ENCODE results near the gene FHOD3. TPM values are rescaled to one million over a fixed set of nuclear protein-coding genes. Genes with fewer than 3 reads are reported as not detected.
"Not testable (repeated sequence)": the region's sequence is repeated elsewhere in the genome, so short reads cannot be mapped to it uniquely, and the experiment has no call there.

FHOD3 gene
- total RNA-seq, 1 donor from 2014 or later: 0.40 TPM

DNA sequence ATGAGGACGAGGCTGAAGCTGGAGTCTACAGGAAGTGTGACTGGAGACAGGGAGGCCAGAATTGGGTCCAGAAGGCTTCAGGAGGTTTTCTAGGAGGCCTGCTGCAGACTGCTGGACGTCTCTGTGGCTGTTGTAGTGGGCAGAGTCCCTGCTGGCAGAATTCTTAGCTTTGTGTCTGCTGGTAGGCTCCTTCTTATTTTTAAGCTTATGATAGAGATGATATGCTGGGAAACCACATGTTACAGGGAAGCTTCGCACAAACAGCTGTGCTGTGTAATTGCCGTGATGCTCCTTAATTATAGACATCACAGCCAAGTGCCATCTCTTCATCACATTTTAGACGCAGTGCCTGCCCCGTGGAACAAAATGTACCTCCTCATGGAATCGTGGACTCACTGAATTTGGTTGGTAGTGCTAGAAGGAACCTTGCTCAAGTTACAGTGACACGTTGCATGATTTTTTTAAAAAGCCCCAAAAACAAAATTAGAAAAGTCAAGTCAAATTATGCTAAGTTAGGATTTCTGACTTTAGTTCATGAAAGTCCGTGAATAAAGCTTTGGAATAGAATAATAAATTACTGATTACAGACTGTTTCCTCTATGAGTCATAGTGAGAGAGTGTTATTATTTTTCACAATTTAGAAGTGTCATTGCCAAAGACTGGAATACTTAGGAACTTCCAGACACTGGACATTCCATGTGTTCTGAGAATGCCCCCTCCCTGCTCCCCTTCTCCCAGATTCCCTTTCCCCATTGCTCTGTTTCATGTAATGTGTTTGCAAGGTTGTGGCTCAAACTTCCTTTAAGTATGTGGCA, 144.1 kb downstream of the FHOD3 start:
- DNase-seq (ENCODE audit: low spot score): no peak
- ATAC-seq: no peak

DNA sequence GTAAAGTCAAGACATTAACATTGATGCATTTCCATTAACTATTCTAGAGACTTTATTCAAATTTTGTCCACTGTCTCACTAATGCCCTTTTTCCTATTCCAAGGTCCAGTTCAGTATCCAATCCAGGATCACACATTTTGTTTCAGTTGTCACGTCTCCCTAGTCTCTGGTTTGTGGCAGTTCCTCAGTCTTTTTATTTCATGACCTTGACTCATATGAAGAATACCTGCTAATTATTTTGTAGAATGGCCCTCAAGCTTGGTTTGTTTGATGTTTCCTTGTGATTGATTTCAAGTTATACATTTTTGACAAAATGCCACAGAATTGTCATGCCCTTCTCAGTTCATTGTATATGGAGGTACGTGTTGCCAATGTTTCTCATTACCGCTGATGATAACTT, 145.2 kb downstream of the FHOD3 start:
- DNase-seq (ENCODE audit: low spot score): no peak
- ATAC-seq: no peak

DNA sequence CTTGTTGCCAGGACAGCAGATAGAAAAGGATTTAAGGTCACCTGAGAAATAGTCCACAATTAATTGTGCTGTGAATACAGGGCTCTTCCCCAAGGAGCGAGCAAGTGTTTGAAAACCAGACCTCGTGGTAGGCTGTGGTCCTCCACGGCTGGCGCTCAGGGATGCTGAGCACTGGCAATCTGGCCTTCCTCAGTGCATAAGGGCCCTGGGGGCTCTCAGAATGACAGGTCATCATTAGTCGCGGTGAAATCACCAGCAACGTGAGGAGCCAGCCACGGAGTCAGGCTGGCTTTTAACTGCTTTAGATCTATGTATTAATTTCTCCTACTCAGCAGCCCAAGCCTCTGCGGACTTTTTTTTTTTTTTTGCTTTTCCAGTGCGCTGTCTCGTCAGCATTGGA, 148.5 kb downstream of the FHOD3 start:
- DNase-seq (ENCODE audit: low spot score) (no peak), ATAC-seq (no peak)

DNA sequence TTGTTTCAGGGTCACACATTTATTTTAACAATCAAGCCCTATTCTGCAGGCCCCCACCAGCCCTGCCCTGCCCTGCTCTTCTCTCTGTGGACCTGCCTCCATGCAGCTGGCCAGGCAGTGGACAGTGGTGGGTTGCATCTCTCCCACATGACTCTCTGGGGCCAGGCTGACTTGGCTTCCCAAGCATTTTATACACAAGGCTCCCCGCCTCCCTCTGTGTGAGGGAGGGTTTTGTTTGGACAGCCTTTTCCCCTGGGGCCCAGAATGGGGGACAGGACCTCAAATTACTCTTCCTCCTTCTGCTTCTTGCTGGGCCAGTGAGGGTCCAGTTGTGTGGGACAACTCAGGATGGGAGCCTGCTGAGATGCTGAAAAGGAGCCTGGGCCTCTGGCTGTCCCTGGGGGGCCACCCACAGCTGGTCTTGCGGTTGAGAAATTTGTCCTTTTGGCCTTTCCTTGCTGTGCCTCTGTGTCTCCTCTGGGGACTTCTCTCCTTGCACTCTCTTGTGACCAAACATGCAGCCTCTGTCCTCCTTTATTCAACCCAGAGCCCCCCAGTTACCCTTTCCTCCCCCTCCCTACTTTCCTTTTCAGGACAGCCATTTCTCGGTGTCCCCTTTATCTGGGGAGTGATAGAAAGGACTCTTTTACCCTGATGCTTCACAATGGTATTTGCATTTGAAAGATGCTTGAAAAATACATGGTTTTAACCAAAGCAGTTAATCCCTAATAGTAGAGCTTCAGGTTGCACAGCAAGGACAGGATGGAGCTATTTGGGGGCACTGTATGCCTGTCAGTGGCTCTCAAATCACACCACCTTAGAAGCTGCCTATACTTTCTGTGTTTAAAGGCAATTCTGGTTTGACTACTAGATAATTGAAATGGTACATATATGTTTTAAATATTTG, 151.1 kb downstream of the FHOD3 start:
- ATAC-seq: no peak
- DNase-seq (ENCODE audit: low spot score): no peak

DNA sequence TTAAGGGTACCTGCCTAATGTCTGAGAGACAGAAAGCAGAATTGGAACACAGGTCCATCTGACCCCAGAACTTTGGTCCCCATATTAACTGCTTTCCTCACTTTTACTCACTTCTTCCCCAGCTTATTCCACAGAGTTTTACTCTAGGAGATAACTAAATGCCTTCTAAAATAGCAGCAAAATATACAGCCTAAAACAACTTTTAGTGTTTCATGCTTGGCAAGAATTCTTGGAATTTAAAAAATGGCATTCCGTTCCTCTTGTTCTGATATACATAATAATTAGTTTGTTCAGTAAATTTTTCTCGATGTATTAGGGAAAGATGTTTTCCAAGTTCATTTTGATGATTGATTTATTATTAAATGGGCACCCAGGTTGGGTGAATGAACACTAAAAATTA, 151.9 kb downstream of the FHOD3 start:
- ATAC-seq: no peak
- no peak for DNase-seq (ENCODE audit: low spot score)

DNA sequence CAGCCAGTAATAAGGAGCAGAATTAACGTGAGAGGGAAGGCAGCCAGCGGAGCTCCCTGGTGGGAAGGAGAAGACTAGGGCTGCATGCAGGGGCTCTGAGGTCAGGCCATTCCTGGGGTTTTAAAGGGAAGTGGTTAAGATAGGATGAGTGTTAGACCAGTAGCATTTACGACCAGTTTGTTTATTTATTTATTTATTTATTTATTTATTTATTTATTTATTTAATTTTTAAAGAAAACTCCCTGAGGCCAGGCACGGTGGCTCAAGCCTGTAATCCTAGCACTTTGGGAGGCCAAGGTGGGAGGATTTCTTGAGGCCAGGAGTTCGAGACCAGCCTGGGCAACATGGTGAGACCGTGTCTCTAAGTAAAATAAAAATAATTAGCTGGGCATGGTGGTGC, 152.8 kb downstream of the FHOD3 start:
- ATAC-seq (no peak), DNase-seq (ENCODE audit: low spot score) (no peak)

DNA sequence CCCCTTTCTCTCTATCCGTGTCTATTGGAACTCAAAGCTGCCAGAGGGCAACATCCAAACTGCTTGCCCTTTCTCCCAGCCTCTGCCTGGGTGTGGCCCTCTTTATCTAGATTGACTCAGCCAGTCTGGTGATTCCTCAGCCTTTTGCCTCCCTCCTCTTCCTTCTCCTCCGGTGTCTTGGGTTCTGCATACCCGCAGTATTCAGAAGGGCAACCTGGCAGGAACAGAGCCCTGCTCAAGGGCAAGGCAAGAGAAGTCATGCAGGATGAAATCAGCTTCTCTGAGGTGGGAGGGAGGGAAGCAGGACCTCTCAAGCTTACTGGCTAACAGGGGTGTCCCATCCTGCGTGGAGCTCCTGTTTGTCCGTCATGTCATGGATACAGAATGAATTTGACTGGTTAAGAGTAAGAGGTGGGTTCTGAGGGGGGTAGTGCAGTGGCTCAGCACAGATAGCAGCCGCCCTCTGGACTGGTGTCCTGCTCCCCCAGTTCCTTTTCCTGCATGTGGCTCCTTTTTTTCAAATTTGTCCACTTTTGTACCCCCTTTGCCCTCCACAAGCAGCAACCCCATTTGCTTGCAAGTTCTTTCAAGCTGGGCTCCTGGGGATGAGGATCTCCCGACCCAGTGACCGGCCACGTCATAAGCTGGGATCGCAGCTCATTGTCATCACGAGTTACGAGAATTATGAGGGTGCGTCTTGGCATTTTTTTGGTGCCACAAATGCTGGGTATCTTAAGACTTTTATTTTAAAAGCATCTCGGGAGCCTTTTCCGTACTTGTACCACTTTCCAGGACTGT, 154.1 kb downstream of the FHOD3 start:
- ATAC-seq (no peak), DNase-seq (ENCODE audit: low spot score) (no peak)

DNA sequence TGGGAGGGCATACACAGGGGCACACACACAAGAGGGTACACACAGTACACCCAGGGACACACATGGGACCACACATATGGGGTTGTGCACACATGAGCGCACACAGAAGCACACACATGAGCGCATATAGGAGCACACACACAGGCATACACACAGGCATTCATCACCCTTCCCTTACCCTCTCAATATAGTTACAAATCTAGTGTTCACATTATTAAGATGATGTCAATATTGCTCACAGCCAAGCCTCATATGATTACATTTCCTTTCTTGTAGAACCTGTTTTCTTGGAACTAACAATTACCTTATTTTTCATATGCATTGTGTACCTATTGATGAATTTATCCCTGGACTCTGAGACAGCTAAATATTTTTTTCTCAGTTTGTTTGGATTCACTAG, 156.7 kb downstream of the FHOD3 start:
- ATAC-seq: no peak
- DNase-seq (ENCODE audit: low spot score): no peak

DNA sequence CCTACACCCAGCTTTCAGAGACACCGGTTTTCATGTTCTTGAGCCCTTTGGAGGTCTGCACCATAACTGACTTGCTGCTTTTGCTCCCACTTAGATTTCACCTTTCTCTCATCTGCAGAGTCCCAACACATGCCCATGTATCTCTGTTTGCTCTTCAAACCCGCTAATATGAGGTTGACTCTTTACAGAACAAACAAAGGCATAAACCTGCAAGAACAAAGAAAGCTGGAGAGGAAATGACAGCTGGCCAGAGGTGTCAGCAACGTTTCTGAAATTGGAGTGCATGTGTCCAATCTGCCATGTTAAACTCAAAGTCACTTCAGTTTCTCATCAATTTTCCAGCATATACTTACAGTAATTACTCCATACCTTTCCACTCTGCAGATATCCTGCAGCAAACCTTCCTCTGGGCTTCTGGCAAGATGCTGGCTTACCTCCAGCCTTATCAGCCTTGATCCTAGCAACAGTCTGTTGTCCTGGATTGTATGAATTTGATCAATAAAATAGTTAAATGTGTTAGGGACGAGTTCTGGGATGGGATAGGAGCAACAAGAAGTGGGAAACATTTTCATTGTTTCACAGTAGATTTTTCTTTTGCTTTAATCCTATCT, 157.4 kb downstream of the FHOD3 start:
- DNase-seq (ENCODE audit: low spot score) (no peak), ATAC-seq (no peak)

DNA sequence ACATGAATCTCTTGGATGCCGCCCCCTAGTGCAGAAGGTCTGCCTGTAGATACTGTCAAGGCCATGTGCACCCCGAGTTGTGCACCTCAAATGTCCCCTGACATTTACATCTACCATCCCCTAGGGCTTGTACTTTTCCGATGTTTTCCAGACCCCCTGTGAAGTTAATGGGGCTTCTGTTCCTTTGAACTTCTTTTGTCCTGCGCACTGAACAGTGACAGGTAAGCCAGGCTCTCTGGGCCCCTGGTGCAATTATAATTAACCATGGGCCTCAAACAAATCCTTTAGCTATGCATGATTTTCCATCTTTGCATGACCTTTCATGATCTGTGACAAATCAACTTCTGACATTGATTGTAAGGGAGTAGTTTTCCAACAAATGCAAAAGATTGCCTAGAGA, 158.4 kb downstream of the FHOD3 start:
- no peak for ATAC-seq
- no peak for DNase-seq (ENCODE audit: low spot score)

DNA sequence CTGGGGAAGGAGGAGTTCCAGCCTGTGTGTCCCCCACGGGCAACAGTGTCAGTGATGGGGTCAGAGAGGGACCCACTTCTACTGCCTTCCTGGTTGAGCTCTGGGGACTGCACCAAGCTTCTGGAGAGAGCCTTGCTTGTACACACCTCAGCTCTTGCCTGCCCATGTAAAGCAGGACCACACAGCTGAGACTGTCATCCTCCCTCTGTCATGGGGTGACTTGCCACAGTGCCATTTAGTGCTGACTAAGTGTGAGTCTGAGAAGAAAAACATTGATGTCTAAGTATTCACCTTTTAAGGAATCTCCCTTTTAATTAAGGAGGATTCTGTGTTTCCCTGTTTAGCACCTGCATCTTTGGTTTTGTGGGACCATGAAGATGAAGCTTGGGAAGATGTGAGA, 159.1 kb downstream of the FHOD3 start:
- no peak for ATAC-seq
- no peak for DNase-seq (ENCODE audit: low spot score)

DNA sequence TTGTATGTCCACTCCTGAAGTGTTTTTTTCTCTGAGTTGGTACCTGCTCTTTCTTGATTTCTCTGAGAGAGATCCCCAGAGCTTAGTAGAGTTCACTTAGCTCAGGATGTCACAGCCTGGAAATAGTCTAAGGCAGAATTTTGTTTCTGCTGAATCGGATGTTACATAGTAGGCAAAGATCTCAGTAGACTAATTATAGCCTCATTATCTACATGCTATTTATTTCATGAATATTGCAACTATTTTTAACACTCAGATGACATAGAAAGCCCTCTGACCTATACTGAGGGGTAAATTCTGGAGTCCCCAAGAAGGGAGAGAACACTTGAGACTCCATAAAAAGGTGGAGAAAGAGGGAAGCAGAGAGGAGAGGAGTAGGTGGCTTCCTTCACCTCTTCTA, 160.2 kb downstream of the FHOD3 start:
- DNase-seq (ENCODE audit: low spot score) (no peak), ATAC-seq (no peak)

DNA sequence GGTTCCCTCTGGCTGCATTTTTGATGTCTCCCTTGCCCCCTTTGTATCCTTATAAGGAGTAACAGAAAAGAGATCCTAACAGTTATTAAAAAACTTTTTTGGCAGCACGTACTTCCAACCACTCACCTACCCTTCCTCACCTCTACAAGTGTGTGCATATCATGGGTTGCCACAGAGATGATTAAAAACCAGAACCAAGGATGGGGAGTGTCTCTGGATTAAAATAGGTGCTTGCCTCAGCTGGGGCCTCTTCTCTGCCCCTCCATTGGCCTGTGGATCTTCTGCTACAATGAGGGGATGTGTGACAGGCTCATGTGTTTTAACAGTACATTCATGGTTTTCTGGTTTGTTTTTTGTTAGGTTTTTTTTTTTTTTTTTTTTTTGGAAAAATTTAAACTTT, 160.8 kb downstream of the FHOD3 start:
- DNase-seq (ENCODE audit: low spot score) (no peak), ATAC-seq (no peak)

DNA sequence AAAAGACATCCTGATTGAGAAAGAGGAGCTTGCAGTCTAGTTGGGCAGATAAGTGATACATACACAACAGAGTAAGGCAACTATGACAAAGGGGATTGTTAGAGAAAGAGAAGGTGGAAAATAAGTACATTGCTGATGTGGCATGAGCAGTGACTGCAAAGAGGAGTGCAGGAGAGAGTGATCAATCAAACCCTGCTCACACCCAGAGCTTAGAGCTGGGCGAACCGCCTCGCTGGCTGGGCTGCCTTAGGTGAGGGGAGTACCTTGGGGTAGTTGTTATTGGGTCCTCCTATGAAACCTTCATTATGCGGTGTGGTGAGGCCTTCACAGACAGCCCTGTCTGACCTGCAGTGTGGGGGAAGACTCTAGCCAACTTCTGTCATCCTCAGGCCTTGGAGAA, 161.7 kb downstream of the FHOD3 start:
- DNase-seq (ENCODE audit: low spot score) (no peak), ATAC-seq (no peak)

DNA sequence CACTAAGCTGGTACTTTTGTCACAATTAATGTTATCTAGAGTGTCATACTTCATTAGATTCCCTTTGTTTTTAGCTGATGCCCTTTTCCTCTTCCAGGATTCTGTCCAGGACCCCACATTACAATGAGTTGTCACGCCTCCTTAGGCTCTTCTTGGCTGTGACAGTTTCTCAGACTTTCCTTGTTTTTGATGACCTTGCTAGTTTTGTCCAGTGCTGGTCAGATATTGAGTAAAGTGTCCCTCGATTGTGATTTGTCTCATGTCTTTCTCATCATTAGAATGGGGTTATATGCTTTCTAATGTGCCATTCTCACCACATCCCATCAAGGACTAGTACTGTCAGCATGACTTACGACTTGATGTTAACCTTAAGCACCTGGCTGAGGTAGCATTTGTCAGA, 162.3 kb downstream of the FHOD3 start:
- ATAC-seq: no peak
- no peak for DNase-seq (ENCODE audit: low spot score)

DNA sequence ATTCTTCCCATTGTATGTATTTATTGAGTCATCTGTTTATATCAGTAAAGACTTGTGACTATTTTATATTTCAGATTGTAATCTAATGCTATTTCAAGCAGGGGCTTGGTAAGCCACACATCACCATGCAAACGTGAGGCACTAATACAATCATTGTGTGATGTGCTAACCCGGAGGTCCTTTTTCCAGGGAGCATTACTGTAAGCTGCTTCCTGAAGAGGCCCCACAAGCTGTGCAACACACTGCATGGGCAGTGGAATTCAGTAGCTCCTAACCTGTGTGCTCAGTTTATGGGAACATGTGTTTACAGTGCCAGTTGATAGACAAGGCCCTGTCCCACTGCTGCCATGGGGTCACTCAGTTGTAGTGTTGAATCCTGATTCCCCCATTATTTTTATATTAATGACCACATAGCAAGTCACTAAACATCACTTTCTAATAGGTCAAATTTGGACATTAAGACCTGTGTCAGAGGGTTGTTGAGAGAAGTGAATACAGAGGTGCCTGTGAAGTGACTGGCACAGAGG, 162.9 kb downstream of the FHOD3 start:
- DNase-seq (ENCODE audit: low spot score): no peak
- no peak for ATAC-seq

DNA sequence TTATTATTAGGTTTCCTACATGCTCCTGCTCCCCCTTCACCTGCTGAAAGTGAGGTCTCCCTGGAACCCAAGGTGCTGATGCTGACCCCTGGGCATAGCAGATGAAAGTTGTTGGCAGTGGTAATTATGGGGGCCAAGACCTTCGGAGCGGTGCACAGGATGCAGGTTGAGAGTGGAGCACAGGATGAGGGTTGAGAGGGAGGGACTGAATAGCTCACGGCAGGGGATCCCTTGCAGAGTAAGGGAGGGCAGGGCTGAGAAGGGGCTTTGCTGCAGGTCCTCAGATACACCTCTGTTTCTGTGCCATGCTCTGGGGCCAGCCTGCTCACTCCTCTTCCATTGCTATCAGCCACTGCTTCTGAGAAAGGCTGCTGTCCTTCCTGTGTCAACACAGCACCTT, 163.3 kb downstream of the FHOD3 start:
- no peak for DNase-seq (ENCODE audit: low spot score)

DNA sequence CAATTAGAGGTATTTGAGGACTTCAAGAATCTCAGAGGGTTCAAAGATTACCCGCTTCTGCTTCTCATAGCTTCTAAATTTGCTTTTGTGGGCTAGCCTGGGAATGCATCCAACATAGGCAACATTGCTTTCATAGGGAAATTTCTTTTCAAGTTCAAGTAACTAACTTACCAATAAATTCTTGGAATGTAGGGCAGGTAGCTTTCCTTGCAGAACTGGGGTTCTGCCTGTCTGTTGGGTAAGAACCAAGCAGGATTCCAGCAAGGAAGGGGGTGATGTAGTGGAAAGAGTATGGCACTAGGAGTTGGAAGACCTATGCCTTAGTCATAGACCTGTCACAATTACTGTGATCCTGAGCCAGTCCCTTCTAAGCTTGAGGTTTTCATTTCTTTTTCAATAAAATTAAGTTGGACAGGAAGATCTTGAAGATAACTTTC, 164.1 kb downstream of the FHOD3 start:
- no peak for ATAC-seq
- no peak for DNase-seq (ENCODE audit: low spot score)

More for the DNA sequence above, 163.3 kb downstream of the FHOD3 start:
- no peak for ATAC-seq

DNA sequence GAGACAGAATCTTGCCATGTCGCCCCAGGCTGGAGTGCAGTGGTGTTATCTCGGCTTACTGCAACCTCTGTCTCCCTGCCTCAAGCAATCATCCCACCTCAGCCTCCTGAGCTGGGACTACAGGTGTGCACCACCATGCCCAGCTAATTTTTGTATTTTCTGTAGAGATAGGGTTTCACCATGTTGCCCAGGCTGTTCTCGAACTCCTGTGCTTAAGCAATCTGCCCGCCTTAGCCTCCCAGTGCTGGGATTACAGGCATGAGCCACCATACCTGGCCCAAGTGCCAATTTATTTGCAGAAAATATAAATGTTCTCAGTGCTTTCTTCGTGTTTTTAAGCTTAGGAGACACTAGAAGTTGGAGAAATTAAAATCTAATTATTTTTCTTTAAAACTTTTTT, 166.0 kb downstream of the FHOD3 start:
- DNase-seq (ENCODE audit: low spot score); ATAC-seq: not testable (repeated sequence)

DNA sequence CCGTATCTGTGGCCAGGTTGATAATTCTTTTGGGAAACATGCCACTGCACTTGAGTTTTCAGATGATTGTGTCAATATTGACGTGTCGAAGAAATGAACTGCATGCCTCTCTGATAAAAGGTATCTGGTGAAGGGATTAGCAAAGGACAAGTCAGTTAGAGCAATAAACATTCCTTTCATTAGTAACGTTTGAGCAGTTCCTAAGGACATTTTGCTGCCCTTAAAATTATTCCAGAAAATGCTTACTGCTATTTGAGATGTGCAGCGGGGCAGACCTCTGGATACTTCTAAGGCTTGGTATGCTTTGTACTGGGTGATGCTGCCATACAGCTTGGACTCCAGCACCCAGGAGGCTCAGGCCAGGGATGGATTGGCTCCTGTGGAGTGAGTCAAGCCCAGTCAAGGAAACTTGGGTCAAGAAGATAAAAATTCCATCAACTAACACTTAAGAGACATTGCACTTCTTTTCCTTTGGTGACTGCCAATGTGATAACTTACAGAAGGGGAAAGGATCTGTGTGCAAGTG, 166.7 kb downstream of the FHOD3 start:
- ATAC-seq (peak; percentile 21), DNase-seq (ENCODE audit: low spot score) (no peak)

All from left lobe of liver (tissue), 2 donors.